GM18861 (cell line): ENCODE results near the gene LRIG3.
A peak's percentile ranks its signal among the peaks of the same experiment; 100 is the strongest.
"Not testable (repeated sequence)": the region's sequence is repeated elsewhere in the genome, so short reads cannot be mapped to it uniquely, and the experiment has no call there.

Experiments
- ATAC-seq: cut with Tn5 transposase; IDR thresholded peaks from one replicate; pipeline ENCODE4 v1.9.1; 2021; ENCODE audit not compliant: unreplicated experiment

The LRIG3 gene, protein sequence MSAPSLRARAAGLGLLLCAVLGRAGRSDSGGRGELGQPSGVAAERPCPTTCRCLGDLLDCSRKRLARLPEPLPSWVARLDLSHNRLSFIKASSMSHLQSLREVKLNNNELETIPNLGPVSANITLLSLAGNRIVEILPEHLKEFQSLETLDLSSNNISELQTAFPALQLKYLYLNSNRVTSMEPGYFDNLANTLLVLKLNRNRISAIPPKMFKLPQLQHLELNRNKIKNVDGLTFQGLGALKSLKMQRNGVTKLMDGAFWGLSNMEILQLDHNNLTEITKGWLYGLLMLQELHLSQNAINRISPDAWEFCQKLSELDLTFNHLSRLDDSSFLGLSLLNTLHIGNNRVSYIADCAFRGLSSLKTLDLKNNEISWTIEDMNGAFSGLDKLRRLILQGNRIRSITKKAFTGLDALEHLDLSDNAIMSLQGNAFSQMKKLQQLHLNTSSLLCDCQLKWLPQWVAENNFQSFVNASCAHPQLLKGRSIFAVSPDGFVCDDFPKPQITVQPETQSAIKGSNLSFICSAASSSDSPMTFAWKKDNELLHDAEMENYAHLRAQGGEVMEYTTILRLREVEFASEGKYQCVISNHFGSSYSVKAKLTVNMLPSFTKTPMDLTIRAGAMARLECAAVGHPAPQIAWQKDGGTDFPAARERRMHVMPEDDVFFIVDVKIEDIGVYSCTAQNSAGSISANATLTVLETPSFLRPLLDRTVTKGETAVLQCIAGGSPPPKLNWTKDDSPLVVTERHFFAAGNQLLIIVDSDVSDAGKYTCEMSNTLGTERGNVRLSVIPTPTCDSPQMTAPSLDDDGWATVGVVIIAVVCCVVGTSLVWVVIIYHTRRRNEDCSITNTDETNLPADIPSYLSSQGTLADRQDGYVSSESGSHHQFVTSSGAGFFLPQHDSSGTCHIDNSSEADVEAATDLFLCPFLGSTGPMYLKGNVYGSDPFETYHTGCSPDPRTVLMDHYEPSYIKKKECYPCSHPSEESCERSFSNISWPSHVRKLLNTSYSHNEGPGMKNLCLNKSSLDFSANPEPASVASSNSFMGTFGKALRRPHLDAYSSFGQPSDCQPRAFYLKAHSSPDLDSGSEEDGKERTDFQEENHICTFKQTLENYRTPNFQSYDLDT

DNA sequence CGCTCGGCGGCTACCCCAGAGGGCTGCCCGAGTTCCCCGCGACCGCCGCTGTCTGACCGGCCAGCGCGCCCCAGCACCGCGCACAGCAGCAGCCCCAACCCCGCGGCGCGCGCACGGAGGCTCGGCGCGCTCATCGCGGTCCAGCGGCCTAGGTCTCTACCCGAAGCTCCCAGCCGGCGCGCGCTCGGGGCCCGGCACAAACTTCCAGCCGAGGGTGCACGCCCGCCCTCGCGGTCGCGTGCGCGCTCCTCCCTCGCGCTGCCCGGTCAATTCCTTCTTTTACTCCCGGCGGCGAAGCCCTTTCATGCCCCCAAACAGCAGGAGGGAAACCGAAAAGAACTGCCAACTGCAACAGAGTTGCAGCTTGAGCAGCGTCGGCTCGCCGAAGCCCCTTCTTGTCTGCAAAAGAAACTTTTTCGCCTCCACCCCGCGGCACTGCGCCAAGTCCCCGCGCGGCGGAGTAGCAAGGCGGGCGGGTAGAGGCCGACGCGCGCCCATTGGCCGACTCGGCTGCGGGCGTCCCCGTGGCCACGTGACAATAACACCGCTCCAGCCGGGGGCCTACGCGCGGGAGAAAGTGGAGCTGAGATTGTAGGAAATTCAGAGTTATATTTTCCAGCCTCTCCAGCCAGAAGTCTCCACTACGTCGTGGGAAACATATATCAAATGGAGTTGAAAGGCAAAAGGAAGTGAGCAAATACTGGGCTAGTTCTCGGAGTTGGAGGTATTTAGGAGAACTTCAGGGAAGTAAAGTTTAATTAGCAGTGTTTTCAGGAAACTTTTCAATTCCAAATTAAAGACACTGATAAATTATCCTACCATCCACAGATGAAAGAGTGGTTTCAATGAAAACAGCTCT lies at the start of gene LRIG3:
Gene LRIG3 (minus strand): TSS at position 403 of the 859 bp plus-strand sequence. CDS start 269 bp downstream, at position 134.
- peak; percentile 80 for ATAC-seq

DNA sequence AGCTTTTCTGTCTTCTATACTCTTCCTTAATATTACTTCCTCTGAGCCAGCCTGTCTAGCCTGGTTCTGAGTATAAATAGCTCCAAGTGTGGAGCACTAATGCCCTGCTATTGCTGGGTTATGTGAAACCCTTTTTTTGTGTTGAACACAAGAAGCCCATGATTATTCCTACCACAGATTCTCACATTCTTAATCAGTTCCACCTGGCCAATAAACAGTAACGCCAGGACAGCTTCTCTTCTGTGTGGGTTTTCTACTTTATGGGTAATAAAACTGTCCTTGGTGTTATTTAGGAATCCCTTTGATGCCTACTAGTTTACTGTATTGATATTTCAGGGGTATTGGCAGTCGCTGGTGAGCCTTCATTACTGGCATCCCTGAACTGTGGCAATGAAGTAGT lies 48.9 kb upstream of the LRIG3 start:
- no peak for ATAC-seq

DNA sequence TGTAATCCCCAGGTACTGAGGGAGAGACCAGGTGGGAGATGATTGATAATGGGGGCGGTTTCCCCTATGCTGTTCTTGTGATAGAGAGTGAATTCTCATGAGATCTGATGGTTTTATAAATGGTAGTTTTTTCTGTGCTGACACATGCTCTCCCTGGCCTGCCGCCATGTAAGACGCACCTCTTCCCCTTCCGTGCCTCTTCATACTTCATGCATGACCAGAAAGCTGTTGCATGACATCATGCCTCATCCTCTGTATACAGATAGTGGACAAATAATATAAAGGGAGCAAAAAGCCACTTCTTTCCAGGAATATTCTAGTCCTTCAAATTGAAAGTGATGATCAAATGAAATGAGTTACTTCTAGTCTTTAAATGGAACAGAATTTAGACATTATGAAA lies 47.3 kb upstream of the LRIG3 start:
- ATAC-seq = no peak

DNA sequence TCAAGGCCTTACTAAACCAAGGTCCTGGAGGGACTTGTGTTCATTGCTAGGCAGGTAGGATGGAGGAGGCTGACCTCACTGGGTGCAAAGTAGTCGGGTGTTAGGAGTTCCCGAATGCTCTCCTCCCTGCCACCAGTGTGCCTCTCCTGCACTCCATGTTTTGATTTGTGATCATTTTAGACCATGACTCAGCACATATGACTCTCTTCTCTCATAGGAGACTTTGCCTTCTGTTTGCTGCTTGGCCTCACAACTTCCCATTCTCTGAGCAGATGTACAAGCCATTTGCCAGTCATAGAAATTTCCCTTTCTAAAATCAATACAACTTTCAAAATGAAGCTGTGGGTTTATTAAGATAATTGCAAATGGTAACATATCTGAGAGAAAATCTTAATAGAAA lies 46.6 kb upstream of the LRIG3 start:
- ATAC-seq = no peak

DNA sequence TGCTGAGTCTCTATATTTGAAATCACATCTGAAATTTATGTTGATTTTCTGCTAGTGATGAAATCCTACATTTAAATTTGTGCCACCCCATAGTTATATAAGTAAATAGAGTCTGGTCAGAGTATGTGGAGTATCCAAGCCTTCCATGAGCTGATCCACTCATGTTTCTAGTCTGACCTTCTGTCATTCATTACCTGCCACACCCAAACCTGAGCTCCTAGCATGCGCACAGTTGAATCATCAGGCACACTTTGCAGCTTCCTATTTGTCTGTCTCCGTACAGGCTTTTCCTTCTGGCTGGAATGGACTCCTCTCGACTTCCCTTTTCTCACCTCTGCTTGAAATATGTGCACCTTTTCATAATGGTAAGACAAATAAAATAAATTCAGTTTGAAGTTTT lies 45.3 kb upstream of the LRIG3 start:
- ATAC-seq = no peak

DNA sequence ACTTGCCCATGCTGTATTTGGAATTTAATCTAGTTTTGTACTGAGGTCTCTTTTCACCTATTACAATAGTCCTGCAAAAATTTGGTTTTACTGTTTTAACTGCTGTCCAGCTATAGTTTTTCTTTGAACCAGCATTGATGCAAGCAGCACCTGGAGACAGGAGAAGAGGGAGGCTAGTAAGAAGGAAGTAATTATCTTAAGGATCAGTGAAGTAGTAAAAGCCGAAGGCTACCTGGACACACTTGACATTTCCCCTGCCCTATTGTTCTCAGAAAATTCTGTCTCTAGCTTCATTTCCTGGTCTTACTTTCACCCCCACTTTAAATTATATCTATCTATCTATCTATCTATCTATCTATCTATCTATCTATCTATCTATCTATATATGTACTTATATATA lies 43.5 kb upstream of the LRIG3 start:
- ATAC-seq = no peak

DNA sequence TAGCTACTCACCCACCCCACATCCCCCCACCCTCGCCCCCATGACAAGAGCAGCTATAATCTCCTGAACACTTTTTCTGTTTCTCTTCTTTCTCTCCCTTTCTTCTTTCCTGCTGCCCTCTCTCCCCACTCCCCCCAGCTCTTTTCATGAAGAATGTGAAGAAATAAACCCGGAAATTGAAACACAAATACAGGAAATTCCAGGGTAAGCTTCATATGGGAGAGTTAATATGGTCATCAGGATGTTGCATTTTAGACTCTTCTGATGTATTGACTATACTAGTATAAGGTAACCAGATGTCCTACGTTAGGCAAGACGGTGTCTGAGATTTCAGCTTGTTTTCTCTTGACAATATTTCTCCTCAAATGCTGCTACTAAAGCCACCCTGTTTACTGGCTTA lies 41.6 kb upstream of the LRIG3 start:
- no peak for ATAC-seq

DNA sequence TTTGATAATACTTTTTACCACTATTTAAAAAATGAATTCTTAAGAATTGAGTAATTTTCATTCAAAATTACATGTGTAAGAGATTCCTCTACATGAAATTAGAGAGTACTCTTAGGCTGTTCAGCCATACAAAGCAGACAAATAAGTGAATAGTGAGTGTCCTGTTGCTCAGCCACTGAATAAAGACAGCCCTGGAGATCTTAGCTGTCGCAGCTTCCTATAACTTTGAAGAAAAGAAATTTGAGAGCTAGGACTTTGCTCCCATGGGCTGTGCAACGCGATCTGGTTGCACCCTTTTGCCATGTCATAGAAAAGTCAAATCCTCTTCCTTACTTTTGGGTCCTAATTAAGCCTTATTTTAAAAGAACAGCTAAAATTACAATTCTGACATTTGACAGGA lies 40.9 kb upstream of the LRIG3 start:
- no peak for ATAC-seq

DNA sequence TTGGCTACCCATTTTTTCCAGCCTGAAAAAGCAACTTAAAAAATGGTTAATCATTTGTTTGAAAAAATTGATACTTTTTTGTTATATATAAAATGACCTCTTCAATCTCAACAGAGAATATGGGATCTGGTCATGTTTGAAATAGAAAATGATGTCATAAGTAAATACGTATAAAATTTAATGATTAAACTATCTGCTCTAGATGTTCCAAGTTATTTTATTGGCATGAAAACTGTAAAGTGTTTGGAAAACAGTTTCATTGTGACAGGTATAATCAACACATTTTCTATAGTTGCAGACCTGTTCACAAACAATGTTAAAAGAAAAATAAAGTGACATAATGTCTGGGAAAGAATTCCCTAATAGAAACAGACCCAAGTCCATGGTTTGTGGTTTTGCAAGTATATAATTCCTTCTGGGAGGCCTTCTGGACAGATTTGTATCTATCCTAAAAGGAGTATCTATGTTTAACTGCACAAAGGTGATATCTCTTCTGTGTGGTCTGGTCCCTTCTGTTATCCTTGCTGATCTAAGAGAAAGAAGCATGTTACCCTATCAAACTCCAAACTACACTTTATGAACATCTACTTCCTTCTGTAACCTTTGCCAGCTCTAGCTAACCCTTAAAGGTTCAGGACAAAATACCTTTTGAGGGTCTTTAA lies 39.5 kb upstream of the LRIG3 start:
- no peak for ATAC-seq

DNA sequence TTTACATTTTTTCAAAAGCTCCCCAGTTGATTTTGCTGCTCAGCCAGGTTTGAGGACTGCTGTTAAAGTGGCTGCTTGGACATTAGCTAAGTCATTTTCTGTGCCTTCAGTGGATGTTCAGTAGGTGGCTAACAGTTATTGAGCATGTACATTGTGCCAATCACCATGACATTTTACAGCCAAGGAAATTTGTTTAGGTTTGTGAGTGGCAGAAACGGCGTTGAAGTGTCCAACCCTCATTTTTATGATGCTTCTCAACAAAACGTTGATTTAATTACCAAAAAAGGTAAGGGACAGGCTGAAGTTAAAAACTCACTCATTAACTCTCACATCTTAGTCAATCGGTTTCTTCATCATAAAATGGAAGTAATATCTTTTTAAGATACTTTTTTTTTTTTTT lies 37.0 kb upstream of the LRIG3 start:
- no peak for ATAC-seq

DNA sequence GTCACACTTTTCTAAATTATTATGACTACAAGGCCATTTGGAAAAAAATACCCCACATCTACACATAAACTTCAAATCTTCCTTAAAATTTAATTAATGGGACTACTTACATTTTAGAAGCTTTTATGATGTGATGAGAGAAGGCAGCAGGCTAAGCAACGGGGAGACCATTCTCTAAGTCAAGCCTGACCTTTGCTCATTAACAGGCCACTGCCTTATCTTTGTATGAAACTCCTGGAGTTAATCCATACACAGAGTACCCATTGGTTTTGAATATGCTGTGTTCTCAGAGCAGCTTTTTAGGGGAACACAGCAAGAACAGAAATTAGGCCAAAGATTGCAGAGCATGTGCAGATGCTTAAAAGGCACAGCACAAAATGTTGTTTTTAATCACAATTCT lies 35.5 kb upstream of the LRIG3 start:
- ATAC-seq = no peak

DNA sequence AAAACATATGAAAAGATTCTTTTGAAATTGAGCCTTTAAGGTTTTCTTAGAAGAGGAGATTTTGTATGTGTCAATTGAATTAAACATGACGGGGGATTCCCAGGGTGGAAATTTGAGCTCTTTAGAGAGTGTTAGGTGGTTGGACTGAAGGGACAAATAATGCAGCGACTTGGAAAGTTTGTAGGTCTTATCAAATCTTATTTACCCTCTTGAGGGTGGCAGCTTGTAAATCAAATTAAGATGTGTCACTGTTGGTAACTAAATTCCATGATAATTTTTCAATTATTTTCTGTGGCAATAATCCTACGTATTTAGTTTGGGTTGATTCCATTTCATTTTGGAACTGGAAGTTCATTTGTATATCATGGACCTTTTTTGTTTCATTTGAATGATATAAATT lies 33.7 kb upstream of the LRIG3 start:
- ATAC-seq = no peak

DNA sequence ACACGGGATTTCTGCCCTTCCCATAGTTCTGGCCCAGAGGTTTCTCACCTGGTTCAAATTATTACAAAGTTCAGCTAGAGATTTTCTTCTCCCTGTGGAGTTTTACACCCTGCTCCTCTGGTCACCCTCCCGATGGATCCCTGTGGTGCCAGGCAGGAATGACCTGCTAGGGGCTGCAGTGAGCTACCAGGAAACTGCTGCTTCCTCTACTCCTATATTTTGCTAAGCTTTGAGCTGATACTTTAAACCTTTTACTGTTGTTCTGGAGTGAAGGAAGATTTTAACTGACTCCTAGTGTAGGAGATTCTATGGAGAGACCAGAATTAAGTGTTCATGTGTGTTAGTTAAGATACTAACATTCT lies 30.4 kb upstream of the LRIG3 start:
- ATAC-seq = no peak

DNA sequence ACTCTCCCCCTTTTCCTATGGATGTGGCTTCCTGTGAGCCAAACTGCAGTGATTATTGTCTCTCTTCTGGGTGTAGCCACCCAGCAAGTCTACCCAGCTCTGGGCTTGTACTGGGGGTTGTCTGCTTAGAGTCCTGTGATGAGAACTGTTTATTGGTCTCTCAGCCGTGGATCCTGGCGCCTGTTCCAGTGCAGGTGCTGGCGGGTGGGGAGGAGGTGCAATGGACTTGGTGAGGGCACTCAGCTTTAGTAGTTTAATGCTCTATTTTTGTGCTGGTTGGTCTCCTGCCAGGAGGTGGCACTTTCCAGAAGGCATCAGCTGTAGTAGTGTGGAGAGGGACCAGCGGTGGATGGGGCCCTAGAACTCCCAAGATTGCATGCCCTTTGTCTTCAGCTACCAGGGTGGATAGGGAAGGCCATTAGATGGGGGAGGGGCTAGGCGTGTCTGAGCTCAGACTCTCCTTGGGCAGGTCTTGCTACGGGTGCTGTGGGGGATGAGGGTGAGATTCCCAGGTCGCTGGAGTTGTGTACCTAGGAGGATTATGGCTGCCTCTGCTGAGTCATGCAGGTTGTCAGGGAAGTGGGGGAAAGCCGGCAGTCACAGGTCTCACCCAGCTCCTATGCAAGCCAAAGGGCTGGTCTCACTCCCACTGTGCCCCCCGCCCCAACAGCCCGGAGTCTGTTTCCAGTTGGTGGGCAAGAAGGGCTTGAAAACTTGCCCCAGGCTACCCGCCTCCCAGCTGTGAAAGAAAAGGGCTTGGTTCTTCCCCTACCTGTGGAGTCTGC lies 29.8 kb upstream of the LRIG3 start:
- ATAC-seq = not testable (repeated sequence)

DNA sequence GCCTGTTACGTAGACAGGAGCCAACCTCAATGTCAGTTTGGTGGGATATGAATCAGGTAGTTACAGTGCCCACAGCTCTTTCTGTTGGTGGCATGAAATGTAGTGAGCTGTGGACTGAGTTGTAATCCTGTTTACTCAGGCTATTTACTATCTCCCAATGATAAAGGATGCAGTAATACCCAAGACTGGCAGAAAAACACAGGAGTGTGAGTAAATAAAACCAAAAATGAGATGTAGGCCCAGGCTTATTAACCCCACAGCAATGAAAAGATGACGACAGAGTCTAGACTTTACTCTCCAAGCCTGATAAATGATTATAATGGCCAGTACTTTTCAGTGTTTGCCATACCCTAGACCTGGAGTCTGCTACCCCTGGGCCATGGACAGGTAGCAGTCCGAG lies 22.8 kb upstream of the LRIG3 start:
- ATAC-seq = no peak

DNA sequence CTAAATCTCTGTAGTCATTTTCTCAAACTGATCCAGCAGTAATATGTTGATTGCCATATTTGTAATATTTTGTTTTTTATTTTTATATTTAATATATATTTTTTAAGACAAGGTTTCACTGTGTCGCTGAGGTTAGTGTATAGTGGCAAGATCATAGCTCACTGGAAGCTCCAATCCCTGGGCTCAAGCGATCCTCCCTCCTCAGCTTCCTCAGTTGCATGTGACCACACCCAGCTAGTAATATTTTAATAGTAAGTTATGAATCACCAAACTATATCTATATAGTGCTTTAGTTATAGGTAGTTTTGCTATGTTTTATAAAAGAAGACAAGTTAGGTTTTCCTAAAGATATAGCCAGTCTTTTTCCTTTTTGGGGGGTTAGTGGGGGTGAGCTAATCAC lies 22.0 kb upstream of the LRIG3 start:
- no peak for ATAC-seq

DNA sequence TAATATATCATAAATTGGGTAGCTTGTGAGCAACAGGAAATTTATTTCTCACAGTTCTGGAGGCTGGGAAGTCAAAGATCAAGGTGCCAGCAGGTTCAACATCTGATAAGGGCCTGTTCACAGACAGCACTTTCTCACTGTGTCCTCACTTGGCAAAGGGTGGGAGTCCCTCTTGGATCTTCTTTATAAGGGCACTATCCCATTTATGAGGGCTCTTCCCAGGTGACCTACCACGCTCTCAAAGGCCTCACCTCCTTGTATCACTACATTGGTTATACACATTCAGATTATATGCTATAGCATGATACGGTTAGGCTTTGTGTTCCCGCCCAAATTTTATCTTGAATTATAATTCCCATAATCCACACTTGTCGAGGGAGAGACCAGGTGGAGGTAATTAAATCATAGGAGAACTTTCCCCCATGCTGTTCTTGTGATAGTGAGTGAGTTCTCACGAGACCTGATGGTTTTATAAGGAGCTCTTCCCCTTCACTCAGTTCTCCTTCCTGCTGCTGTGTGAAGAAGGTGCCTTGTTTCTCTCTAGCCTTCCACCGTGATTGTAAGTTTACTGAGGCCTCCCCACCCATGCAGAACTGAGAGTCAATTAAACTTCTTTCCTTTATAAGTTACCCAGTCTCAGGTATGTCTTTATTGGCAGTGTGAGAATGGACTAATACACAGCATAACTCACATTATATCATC lies 19.2 kb upstream of the LRIG3 start:
- no peak for ATAC-seq

DNA sequence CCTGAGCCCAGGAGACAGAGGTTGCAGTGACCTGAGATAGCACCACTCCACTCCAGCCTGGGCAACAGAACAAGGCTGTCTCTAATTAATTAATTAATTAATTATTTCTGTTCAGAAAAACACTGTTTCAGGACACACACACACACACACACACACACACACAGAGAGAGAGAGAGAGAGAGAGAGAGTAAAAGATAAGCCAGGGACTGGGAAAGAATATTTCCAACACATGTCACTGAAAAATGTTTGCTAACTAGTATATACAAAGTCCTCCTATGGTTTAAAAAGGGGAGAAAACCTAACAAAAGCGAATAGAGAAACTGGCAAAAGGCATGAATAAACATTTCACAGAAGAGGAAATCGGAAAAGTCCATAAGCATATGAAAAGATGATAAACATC lies 18.1 kb upstream of the LRIG3 start:
- no peak for ATAC-seq

DNA sequence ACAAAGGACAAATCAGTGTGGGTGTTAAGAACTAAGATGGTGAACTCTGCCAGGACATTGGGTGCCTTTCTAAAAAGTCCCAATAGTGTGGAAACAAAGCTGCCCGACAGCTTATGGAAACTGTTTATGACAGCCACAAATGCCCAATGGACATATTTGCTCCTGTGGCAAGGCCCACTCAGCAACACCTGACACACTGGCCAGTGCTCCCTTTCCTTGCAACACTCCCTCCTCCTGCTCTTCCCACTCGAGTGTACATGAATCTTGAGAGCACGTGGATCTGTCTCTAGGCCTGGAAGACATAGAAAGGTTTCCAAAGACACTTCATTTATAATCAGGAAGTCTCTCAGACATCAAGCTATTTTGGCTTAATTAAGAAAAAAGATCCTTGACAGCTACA lies 14.2 kb upstream of the LRIG3 start:
- no peak for ATAC-seq
